Thyroid gland (tissue), 4 donors: ENCODE data around the gene TRPM5.

ENCODE experiments used
- POLR2A ChIP-seq, 2 donors: fragments of 450-650 bp; IDR thresholded peaks; one replicate each; pipeline ENCODE4 v1.6.1; 2017; ENCODE audit warnings: antibody characterized with exemption in 2 of 2, mild to moderate bottlenecking in 2 of 2, moderate library complexity in 1 of 2
- TF ChIP-seq, protein P1 (sequence below), 6 experiments: fragments of 200-600 bp in 3 of 6; fragments of 450-650 bp in 3 of 6; sonication (generic) in 3 of 6; IDR thresholded peaks; one replicate each; pipeline ENCODE4 v1.5.1; 2016 to 2019; ENCODE audit warnings: antibody characterized with exemption in 6 of 6, mild to moderate bottlenecking in 2 of 6, inconsistent platforms in 1 of 6, moderate library complexity in 1 of 6

DNA sequence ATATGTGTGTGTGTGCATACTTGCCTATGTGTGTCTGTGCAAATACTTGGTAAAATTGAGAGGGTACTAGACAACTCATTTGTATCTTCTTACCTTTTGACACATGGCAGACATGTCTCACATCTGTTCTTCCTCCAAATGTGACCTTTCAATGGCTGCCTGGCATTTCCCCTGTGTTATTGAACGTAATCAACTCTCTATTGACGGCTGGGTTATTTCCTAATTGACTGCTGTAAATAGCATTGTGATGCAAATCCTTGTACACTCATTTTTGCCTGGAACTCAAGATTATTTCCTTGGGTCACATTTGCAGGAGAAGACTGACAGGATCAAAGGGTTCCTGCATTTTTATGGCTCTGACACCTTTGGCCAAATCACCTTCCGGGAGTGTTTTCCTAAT is 37.9 kb upstream of the TRPM5 start:
- TF ChIP-seq, protein P1, sequence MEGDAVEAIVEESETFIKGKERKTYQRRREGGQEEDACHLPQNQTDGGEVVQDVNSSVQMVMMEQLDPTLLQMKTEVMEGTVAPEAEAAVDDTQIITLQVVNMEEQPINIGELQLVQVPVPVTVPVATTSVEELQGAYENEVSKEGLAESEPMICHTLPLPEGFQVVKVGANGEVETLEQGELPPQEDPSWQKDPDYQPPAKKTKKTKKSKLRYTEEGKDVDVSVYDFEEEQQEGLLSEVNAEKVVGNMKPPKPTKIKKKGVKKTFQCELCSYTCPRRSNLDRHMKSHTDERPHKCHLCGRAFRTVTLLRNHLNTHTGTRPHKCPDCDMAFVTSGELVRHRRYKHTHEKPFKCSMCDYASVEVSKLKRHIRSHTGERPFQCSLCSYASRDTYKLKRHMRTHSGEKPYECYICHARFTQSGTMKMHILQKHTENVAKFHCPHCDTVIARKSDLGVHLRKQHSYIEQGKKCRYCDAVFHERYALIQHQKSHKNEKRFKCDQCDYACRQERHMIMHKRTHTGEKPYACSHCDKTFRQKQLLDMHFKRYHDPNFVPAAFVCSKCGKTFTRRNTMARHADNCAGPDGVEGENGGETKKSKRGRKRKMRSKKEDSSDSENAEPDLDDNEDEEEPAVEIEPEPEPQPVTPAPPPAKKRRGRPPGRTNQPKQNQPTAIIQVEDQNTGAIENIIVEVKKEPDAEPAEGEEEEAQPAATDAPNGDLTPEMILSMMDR (IDR thresholded peaks at IDR 0.05): no peak
- TF ChIP-seq POLR2A (IDR thresholded peaks at IDR 0.05): no peak
